Ureter (tissue), 1 donor: Measurements from ENCODE around the gene SLC37A2. TPM values are rescaled to one million over a fixed set of nuclear protein-coding genes. Genes with fewer than 3 reads are reported as not detected.

ENCODE experiments used
- DNase-seq: peaks from one replicate; pipeline ENCODE4 v3.0.0-alpha.2; 2020; ENCODE audit warnings: low spot score
- total RNA-seq: library from RNA; stranded (reverse); gene quantifications from one replicate; pipeline ENCODE4 v1.2.4, GENCODE V29; 2023
- donor health status: DM: yes; HTN: yes; CAD: no.

The SLC37A2 gene
- total RNA-seq, 1 donor from 2014 or later = 46.5 TPM

DNA sequence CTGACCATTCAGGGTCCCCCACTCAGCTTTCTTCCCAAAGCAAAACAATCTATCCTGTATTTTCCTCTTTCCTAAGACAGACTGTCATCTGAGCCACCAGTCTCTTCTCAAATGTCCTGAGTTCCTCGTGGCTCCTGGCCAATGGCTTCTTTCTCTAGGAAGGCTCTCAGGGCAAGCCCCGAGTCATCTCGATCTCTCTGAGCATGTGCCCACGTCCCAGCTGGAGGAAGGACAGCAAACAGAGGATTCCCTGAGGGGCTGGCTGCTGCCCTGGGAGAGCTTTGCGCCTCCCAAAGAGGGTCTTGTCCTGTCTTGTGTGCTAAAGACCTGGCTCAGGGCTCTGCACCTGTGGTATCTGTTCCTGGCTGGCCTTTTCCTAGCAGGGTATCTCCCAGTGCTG lies 8.3 kb downstream of the SLC37A2 start:
- DNase-seq = no peak

DNA sequence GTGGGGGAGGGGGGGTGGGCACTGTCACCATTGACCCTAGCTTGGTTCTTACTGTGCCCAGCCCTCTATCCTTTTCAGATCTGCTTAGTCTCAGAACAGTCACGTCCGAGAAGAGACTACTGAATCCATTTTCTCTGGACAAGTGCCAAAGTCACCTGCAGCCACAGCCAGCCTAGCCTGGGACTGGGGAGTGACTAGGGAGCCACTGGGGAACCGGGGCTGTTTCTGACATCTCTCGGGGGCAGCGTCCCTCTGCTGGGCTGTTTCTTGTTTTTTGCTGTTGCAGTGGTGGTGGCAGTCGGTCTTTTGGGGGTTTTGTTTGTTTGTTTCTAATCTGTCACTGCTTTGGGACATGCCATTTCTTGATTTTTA lies 8.7 kb downstream of the SLC37A2 start:
- no peak for DNase-seq

DNA sequence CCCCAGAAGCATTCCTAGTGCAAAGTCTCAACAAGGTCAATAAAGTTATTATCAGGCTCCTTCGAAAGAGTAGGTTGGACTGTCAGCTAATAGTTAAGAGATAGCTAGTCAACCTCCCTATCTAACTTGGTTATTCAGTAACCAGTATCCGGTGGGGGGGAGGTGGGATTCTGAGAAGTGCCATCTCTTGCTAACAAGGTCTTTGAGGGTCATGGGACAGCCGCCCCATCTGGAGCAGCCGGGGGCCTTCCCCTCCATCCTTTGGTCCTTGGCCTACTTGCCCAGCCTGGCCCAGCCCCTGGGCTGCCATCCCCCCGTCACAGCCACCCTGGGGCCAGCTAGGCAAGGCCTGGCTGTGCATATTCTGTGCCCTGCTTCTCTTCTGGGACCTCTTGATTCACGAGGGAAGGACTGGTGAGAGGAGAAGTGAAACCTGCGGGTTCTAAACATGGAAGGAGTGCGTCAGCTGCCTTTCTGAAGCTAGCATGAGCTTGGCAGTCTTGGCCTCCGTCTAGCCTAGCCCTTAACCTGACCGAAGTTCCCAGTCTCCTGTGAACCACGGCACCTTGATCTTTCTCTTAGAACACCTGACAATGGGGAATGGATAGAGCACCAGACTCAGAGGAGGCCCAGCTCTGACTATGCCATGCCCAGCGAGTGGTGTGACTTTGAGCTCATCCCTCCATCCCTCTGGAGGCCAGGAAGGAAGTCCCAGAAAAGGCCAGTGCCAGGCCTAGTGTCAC lies 9.3 kb downstream of the SLC37A2 start:
- no peak for DNase-seq

DNA sequence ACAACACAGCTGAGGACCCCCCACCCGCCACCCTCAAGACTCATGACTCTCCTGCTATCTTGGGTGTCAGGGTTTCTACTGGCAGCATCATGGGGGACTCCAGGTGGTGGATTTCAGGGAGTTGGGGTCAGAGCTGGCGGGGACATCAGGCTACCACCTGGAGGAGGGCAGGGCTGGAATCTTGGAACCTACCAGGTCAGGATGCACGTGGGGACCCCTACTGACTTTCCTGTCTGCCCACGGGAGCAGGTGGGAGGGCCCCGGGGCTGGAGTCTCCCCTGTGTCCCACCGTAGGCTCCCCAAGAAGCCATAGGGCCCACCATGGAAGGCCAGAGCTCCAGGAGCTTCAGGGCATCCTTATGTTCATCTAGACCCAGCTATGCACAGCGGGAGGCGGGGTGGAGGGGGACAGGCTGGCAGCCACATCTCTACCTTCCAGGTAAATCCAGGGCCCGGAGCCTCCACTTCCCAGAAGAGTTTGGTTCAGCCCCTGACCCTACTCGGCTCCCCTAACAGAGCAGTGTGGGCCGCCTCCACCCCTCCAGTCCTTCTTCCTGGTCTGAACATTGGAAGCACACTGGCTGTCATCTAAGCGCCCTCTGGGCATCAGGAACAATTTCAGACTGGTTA lies 10.0 kb downstream of the SLC37A2 start:
- DNase-seq = no peak

DNA sequence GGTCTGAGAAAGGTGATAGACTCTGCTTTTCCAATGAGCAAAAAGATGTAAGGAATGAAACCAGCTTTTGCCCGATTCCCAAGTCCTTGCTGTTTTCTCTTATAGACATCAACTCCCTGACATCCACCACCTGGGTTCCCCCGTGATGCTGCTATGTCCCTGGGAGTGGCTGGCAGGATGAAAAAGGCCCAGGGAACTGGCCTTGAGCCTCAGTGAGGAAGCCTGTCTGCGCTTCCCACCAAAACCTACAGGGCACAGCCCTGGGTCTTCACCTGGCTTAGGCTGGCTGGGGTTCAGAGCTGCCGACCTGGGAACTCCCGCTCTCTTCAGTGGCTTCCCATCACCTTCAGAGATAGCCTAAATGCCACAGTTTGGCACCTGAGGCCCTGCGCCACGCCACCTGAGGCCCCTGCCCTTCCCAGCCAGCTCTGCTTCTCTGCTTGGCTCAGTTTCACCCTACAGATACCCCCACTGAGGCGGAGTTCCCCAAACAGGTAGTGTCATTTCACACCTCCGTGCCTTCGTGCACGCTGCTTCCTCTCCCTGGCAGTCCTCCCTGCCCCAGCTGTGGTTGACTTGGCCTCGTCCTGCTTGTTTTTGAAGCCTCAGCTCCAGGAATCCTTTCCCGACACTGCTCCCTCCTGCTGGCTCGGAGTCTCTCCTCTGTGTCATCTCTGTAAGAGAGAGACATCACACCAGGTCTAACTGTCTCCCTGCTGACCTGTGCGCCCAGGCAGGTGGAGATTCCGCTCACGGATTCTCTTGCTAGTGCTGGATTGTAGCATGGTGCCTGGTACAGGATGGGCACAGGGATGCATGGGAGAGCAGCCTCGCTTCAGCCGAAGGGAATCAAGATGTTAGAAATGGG lies 10.7 kb downstream of the SLC37A2 start:
- no peak for DNase-seq

DNA sequence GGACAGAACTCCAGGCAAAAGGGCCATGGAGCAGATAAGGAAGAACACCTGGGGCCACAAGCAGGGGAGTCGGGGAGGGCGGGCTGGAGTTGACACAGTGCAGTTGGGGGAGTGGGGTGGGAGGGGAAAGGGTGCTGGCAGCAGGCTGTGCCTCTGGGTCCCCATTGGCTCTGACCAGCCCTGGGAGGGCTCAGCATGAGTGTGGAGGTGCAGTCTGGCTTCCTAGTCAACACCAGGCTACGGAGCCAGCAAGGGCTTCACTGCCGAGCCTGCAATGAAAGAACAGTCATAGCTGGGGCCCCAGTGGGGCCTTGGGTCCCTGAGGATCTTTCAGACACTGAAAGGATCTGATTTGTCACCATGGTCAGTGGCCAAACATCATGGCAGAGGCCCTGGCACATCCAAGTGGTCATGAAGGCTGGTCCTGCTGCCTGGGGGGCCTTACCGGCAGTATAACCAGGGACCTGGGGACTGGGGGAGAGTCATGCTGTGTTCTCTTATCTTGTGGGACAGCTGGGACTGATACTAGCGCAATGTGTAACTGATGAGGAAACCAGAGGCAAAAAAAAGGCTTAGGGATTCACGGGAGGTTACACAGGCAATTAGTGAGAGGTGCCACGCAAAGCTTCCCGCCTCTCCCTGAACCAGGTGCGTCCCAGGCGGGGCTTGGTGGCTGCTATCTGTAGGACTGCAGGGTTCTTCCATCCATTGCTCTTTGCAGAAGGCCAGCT lies 11.6 kb downstream of the SLC37A2 start:
- no peak for DNase-seq

DNA sequence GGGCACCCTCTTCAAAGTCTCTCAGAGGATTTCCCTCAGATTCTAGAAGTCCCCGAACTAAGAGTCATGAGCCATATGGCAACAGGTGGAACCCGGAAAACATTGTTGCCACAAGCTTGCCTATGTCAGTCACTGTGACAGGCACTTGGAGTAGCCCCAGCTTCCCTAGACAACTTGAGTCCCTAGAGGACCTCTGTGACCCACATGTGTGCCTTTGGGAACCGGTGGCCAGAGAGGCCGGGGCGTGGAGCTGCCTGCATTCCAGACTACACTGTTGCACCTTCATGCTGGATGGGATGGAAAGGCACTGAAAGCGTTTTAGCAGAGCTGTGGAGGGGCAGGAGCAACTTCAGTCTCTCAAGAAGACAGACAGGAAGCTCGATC lies 12.1 kb downstream of the SLC37A2 start:
- DNase-seq = no peak

DNA sequence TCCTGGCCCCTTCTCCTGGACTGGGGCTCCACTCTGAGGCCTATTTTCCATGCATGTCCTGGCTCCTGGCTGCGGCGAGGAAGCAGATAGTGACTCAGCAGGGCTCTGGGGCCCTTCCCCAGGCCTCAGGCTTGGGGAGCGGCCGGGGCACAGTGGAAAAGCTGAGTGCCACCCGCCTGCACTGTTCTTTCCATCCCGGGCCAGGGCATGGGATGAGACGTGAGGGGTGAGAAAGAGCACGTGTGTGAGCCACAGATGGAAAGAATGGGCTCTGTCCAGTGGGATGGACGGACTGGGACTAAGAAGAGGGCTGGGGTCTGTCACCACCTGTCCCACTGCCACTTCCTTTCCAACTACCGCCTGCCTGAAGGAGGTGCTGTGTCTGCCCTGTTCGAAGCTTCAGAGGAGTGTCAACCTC lies 12.8 kb downstream of the SLC37A2 start:
- DNase-seq = no peak

DNA sequence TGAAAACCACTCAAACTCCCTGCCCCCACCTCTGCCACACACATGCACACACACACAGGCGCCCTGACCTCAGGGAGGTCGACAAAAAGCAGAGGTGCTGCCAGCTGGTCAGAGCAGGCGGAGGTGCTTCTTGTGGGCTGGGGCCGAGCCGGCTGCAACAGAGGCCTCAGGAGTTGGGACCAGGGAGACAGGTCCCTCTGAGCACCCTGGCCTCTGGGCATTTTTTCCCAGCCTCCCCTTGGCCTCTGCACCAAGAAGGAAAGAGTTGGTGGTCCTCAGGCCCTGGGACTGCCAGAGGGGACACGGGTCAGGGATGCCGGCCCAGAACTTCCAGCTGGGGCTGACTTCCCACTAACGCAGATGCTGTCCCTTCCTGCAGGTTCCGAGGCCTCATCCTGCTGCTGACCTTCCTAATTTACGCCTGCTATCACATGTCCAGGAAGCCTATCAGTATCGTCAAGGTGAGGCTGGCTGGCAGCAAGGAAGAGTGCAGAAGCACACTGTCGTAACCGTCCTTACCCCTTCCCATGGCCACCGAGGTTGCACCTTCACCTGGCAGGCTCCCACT lies 13.4 kb downstream of the SLC37A2 start:
- DNase-seq = no peak

DNA sequence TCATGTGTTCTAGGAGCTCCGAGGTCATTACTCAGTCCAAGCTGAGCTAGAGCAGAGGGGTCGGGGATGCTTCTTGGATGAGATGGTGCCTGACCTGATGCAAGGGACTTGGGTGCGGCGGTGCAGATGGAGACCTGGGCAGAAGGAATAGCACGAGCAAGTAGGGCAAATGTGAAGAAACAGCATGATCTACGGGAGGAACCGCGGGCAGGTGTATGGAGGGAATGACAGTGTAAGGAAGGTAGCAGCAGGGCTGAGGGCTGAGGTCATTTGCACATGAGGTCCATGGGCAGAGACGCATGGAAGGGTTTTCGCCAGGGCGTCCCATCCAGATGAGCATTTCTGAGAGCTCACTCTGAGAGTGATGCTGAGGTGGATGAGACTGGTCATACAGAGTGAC lies 14.9 kb downstream of the SLC37A2 start:
- DNase-seq = no peak

DNA sequence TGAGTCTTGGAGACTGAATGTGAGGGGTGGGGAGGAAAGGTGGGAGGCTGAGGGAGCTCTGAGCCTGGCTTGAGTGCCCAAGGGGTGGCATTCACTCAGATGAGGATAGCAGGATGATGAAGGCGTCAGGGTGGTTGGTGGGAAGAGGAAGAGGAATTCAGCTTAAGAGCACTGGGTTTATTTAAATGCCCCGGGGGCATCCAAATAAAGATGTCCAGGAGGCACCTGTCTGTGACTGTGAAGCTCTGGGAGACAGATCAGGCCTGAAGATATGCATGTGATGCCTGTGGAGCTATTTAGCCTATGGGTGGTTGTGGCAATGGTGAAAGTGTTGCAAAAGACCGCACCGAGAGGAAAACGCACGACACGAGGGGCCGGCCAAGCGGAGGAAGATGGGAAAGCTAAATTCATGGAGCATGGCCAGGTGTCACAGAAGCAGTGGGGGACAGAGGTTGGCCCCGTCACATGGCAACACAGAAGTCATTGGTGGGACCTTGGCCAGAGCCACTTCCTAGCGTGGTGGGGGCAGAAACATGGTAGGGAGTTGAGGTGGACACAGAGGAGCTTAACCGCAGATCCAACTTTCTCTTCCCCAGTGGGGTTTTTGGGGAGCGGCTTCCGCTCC lies 15.5 kb downstream of the SLC37A2 start:
- DNase-seq = no peak

DNA sequence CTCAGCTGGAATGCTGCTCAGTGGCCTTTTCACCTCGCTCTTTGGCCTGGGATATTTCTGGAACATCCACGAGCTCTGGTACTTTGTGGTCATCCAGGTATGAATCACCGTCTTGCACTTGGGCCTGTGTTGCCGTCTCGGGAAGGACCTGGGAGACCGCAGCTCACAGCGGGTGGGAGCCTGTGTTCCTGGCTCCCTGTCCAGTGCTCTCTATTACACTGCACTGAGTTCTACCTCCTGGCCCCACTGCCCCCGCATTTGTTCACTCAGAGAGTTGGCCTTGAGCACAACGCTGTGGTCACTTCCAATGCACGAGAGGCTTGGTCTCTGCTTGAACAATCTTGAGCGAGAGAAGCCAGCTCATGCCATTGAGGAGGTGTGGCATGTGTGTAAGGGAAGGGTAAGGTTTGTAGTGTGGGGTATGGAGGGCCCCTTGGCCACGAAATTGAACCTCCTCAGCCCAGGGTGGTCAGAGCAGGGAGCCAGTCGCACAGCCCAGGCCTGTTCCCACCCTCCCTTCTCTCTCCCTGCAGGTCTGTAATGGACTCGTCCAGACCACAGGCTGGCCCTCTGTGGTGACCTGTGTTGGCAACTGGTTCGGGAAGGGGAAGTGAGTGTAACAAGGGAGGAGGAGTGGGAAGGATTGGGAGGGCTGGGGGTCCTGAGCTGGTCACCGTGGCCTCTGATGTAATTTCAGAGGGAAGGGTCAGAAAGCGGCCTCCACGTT lies 16.2 kb downstream of the SLC37A2 start:
- no peak for DNase-seq

DNA sequence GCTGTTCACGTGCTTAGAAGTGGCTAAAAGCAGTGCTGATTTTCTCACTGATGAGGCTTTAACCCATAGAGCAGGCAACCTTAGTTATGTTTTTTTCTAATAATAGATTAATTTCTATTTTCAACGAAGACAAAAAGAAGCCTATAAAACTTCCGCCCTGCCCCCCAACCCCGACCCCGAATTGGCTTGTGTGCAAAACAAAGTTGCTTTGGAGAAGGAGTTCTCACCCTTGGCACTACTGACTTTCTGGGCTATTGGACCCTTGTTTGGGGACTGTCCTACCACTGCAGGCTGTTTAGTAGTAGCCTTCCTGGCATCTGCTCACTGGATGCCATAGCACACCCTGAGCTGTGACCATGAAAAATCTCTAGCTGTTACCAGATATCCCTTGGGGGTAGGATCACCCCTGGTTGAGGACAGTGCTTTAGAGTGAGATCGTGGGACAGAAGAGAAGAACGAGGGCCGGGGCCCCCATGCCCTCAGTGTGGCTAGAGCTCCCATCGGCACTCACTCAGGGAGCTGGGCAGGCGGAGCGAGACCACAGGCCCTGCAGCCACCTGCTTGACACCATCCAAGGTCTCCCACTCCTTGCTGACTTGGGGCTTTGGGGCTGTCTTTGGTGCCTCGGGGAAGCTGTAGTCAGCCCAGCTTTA lies 16.9 kb downstream of the SLC37A2 start:
- DNase-seq = no peak

DNA sequence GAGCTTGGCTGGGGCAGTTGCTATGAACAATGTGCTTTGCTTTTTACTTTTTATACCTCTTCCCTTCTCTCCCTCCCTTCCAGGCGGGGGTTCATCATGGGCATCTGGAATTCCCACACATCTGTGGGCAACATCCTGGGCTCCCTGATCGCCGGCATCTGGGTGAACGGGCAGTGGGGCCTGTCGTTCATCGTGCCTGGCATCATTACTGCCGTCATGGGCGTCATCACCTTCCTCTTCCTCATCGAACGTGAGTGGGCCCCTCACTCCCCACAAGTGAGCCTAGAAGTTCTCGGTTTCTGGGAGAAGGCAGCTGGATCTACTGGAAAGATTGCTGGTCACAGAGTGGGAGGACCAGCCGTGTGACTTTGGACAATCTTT lies 17.4 kb downstream of the SLC37A2 start:
- DNase-seq = no peak

DNA sequence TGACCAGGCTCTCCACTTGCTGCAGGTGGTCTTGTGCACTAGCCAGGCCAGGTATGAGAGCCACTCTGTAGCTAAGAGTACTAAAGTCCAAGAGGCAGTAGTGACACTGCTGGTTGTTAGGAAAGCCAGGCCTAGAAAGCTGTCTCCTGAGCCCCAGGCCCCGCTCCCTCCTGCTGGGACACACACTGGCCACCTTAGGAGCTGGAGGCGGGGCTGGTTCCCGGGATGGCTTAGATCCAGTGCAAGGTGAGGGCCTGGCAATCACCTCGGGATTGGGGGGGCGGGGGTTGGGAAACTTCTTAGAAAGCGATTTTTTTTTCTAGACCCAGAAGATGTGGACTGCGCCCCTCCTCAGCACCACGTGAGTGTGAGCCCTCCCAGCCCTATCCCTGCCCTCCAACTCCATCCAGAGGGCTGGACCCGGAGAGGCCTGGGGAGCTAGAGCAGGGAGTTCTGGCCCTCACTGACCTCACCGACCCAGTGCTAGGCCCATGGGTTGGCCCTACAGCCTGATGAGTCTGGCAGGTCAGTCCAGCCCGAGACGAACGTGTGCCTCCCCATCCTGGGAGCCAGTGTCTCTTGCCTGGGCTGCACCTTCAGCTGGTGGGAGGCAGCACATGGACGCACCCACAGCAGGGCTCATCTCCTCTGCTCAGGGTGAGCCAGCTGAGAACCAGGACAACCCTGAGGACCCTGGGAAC lies 18.1 kb downstream of the SLC37A2 start:
- DNase-seq = no peak

DNA sequence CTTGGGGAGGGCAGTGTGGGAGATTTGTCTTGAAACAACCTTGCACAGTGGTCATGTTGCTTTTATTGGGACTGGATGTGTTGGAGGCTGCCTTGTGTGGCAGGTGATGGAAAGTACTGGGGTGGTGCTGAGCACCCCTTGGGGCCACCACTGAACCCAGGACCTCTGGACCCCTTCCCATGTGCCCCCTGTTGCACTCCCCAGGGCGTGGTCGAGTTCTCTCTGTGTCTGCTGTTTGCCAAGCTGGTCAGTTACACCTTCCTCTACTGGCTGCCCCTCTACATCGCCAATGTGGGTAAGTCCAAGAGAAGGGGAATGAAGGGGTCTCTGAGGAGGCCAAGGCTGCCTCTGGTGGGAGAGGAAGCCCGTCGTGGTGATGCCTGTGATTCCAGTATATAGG lies 18.9 kb downstream of the SLC37A2 start:
- no peak for DNase-seq

DNA sequence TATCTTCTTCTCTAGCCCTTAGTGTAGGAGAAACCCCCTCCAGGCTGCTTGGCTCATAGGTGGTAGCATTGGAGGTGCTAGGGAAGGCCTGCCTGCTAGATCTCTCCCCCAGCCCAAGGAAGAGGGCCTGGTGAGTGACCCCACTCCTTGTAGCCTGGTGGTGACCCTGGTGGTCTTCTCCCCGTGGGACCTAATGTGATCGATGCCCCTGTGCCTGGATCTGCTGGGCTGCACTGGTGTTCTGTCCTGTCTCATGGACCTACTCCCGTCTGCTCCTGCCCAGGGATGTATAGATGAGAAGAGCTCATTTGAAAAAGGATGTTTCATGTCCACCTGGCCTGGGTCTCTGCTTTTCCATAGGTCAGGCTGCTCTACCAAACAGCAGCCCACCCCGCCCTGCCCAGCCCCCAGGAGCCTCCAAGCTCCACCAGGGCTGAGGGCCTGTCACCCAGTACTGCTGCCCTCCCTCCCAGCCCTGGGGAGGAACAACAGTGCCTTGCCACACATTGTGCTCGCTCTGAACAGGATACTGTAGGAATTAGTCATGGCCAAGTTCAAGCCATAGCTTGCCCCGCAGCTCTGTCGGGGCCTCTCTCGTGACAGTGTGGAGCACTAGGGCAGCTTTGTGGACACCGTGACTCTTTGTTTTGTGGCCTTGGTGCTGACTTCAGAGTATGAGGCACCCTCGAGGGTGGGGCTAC lies 19.7 kb downstream of the SLC37A2 start:
- peak; percentile 82 for DNase-seq

DNA sequence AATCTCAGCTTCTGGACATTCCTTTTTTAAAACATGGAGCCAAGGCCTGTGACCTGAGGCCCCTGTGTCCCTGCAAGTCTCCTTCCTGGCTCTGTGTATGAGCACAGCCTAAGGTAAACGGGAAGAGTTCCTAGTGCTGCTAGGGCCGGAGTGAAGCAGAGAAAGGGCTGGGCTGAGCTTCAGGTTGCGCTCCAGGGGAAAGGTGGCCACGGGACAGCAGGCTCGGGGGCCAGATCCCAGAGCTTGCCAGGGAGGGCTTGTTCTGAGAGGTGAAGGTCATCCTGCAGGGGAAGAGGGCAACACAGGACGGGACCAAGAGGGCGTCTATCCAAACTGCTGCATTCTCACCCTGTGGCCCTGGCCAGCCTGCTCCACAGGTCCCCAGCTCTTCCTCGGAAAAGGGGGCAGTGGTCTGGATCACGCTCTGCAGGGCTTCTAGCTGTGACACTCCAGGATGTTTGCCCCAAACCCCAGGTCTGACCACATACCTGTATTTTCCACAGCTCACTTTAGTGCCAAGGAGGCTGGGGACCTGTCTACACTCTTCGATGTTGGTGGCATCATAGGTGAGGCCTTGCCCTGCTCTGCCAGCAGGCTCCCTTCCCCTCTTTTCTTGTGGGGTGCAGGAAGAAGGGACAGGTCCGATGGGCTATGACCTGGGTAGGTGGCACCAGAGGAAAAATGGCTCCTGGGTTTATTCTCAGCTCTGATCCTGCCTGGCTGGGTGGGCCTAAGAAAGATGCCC lies 20.4 kb downstream of the SLC37A2 start:
- no peak for DNase-seq
